SU-DHL-6 (cell line): Measurements from ENCODE around the gene RASA3.

Source experiments
- H2AFZ ChIP-seq: fragments of 200-600 bp; sonication (generic); 2 replicates; pipeline ENCODE4 v1.6.1; 2014; ENCODE audit warnings: low read depth, mild to moderate bottlenecking, moderate library complexity, mixed read lengths, antibody characterized with exemption, low read length; ENCODE audit not compliant: severe bottlenecking
- H3F3A ChIP-seq: fragments of 200-600 bp; shearing (Covaris generic); 2 replicates; pipeline ENCODE4 v1.6.0; 2016; ENCODE audit warnings: antibody characterized with exemption, mild to moderate bottlenecking; ENCODE audit not compliant: insufficient read depth
- H3K27ac ChIP-seq: fragments of 200-600 bp; sonication (generic); 2 replicates; pipeline ENCODE4 v1.5.1; 2016; ENCODE audit warnings: low read depth, mild to moderate bottlenecking, low read length, moderate library complexity, mixed read lengths
- H3K27me3 ChIP-seq: fragments of 200-600 bp; sonication (generic), shearing (Covaris generic); 2 replicates; pipeline ENCODE4 v1.6.0; 2014; ENCODE audit warnings: mild to moderate bottlenecking, low read length
- H3K36me3 ChIP-seq: fragments of 200-600 bp; sonication (generic); 2 replicates; pipeline ENCODE4 v1.6.1; 2014; ENCODE audit warnings: mild to moderate bottlenecking, low read length, mixed read lengths
- H3K4me2 ChIP-seq: fragments of 300-600, 200-600 bp; shearing (Covaris generic), sonication (generic); 2 replicates; pipeline ENCODE4 v1.6.0; 2014; ENCODE audit warnings: low read length, low read depth, mild to moderate bottlenecking; ENCODE audit not compliant: poor library complexity, severe bottlenecking
- H3K4me3 ChIP-seq: fragments of 200-600 bp; sonication (generic); 2 replicates; pipeline ENCODE4 v1.5.1; 2014; ENCODE audit warnings: antibody characterized with exemption, low read length, mild to moderate bottlenecking, mixed read lengths; ENCODE audit not compliant: insufficient read depth, poor library complexity, severe bottlenecking
- H3K79me2 ChIP-seq: fragments of 200-600 bp; sonication (generic); 2 replicates; pipeline ENCODE4 v1.6.1; 2014; ENCODE audit warnings: mild to moderate bottlenecking, low read length, moderate library complexity; ENCODE audit not compliant: insufficient read depth
- H3K9ac ChIP-seq: fragments of 200-600 bp; sonication (generic); 2 replicates; pipeline ENCODE4 v1.7.0; 2014; ENCODE audit warnings: mild to moderate bottlenecking, low read length
- H3K9me2 ChIP-seq: fragments of 200-600 bp; sonication (generic); replicated peaks from 2 replicates; pipeline ENCODE4 v1.6.1; 2014; ENCODE audit warnings: low read length; ENCODE audit not compliant: insufficient read depth
- H3K9me3 ChIP-seq: fragments of 200-600 bp; sonication (generic); 2 replicates; pipeline ENCODE4 v1.6.1; 2014; ENCODE audit warnings: low read length, mixed read lengths; ENCODE audit not compliant: insufficient read depth
- H4K20me1 ChIP-seq: fragments of 200-600 bp; sonication (generic); 2 replicates; pipeline ENCODE4 v1.6.1; 2014; ENCODE audit warnings: low read depth, mild to moderate bottlenecking, antibody characterized with exemption, low read length, moderate library complexity, mixed read lengths
- EZH2phosphoT487 ChIP-seq: fragments of 200-600 bp; sonication (generic), shearing (Covaris generic); conservative IDR thresholded peaks from 2 replicates; pipeline ENCODE4 v1.6.1; 2018; ENCODE audit warnings: mild to moderate bottlenecking, antibody characterized with exemption, low read length, moderate library complexity, mixed read lengths
- TF ChIP-seq, protein P1 (sequence below): fragments of 200-600 bp; sonication (generic); IDR thresholded peaks from one replicate; pipeline ENCODE4 v1.5.1; 2017; ENCODE audit warnings: antibody characterized with exemption, mild to moderate bottlenecking, low read length, moderate library complexity; ENCODE audit not compliant: insufficient read depth, poor library complexity, severe bottlenecking

RASA3 gene

GRCh38 chr13:114018461-114019055, 113.9 kb downstream of the RASA3 start:
- Histone ChIP-seq H3K36me3 (no peaks in the 10 kb centered on the region), H4K20me1 (no peaks in the 10 kb centered on the region), H3K4me3 (no peak overlapping the region), H3K4me2 (no peak overlapping the region), H3K79me2 (no peaks in the 10 kb centered on the region), H3K27ac (no peak overlapping the region), H3K9me3 (no peaks in the 10 kb centered on the region), H3K9ac (no peak overlapping the region), H2AFZ (no peak overlapping the region), H3K9me2 (no peaks in the 10 kb centered on the region), H3K27me3 (no peaks in the 10 kb centered on the region), H3F3A (no peaks in the 10 kb centered on the region)
- no peak for TF ChIP-seq EZH2phosphoT487
- TF ChIP-seq, protein P1, sequence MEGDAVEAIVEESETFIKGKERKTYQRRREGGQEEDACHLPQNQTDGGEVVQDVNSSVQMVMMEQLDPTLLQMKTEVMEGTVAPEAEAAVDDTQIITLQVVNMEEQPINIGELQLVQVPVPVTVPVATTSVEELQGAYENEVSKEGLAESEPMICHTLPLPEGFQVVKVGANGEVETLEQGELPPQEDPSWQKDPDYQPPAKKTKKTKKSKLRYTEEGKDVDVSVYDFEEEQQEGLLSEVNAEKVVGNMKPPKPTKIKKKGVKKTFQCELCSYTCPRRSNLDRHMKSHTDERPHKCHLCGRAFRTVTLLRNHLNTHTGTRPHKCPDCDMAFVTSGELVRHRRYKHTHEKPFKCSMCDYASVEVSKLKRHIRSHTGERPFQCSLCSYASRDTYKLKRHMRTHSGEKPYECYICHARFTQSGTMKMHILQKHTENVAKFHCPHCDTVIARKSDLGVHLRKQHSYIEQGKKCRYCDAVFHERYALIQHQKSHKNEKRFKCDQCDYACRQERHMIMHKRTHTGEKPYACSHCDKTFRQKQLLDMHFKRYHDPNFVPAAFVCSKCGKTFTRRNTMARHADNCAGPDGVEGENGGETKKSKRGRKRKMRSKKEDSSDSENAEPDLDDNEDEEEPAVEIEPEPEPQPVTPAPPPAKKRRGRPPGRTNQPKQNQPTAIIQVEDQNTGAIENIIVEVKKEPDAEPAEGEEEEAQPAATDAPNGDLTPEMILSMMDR: no peak

DNA sequence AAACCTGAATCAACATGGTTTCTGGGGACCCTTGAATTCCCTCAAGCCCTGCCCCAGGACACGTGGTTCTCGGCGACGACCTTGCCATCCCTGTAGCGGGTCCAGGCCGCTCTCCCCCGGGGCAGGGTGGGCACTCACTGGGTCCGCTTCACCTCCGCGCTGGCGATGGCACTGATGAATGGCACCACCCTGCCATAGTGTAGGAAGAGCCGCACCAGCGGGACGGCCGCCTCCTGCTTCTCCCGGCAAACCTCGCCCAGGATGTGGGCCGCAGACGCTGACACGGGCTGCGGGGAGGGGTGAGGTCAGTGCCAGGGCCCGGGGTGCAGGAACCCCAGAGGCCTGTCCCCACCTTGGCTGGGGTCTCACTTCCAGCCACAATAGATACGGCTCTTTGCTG, 114.5 kb downstream of the RASA3 start:
- Histone ChIP-seq H3K9me2 (no peaks in the 10 kb centered on the region), H2AFZ (no peak overlapping the region), H3K9ac (no peak overlapping the region), H3K36me3 (no peaks in the 10 kb centered on the region), H3K9me3 (no peaks in the 10 kb centered on the region), H3F3A (no peaks in the 10 kb centered on the region), H3K79me2 (no peaks in the 10 kb centered on the region), H3K27ac (no peak overlapping the region), H3K4me3 (no peak overlapping the region), H3K27me3 (no peaks in the 10 kb centered on the region), H3K4me2 (no peak overlapping the region), H4K20me1 (no peaks in the 10 kb centered on the region)
- no peak for TF ChIP-seq EZH2phosphoT487
- TF ChIP-seq, protein P1: no peak

DNA sequence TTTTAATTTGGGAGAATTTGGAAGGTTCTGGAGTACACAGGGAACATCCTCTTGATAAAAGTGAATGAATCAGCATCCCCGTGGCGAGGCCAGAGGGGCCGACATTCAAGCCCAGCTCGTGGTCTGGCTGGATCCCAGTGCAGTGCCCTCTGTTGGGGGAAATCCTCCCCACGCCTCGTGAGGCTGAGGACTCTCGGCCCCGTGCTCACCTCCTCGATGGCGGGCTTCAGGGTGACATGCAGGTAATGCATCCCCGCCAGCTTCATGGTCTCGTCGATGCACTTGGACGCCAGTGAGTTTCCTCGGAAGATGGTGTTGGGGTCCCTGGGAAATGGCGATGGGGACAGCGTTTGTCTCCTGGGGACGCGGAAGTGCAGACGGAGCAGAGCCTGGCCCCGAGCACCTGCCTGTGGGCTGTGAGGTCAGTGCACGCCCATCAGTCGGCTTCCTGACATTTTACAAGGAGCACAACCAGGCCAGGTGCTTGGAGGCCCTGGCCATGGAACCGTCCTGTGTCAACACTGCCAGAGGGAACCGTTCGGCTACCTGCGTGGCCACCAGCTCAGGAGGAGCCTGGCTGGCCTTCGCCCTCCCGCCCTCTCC, 115.3 kb downstream of the RASA3 start:
- no peak overlapping the region for H3K9ac ChIP-seq

More for the DNA sequence above, 115.3 kb downstream of the RASA3 start:
- Histone ChIP-seq H3K9me3 (no peaks in the 10 kb centered on the region), H3K4me2 (no peak overlapping the region), H3F3A (no peaks in the 10 kb centered on the region), H3K79me2 (no peaks in the 10 kb centered on the region), H4K20me1 (no peaks in the 10 kb centered on the region), H2AFZ (no peak overlapping the region), H3K36me3 (no peaks in the 10 kb centered on the region), H3K4me3 (no peak overlapping the region), H3K27ac (no peak overlapping the region), H3K9me2 (no peaks in the 10 kb centered on the region), H3K27me3 (no peaks in the 10 kb centered on the region)
- no peak for TF ChIP-seq EZH2phosphoT487
- TF ChIP-seq, protein P1: no peak
